Measurements from ENCODE around the gene RABEP2.
"Not testable (repeated sequence)": the region's sequence is repeated elsewhere in the genome, so short reads cannot be mapped to it uniquely, and the experiment has no call there.

RABEP2 gene

DNA sequence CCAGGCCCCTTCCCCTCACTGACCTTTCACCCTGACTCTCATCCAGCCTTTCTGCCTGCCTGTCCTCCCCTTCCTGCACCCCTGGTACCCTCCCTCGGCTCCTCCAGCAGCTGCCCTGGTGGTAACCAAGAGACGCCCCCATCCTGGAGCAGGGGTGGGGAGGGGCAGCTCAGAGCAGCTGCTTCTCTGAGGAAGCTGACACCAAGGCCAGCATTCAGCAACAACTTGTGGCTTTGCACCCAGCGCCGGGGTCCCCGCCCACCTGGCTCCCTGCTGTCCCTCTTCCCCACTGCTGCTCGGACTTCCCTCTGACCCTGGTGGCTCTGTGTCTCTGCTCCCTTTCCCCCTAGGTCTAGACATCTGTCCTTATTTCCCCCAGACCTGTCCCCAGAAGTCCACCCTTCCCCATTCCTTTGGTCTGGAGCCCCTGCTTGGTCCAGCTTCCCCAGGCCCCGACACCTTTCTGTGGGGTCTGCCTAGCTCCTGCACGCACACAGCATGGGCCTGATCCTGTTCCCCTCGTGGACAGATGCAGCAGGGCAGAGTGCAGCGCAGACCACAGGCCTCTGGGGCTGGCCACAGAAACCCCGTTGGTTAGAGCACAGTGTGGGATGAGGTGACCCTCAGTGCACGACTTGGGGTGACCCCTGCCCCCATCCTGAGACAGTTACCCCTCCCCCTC, 47.9 kb downstream of the RABEP2 start:
- no peak for DNase-seq

DNA sequence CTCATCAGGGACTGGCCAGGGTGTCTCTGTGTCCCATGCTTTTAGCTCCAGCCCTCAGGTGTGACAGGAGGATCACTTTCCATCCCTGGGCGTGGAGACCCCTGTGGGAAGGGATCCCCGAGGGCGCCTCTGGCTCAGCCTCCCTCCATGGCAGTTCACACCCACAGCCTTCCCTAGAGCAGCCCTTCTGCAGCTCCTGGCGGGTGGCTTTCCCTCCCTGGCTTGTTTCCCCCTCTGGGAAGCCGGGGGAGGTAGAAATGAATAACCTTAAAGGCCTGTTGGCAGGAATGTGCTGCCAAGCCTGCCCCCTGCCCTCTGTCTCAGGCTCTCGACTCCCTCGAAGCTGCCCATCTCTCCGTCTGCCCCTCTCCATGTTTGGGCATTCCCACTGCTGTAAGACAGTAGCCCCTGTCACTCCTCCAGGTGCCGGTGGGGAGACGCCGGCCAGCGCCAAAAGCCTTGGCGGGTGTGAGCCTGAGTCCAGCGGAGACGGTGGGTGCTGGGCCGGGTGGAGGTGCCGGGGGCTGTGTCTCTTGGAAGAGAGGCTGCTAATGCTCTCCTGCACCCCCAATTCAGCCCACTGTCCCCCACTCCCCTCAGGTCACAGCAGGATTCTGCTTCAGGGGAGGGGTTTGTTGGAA, 48.9 kb downstream of the RABEP2 start:
- DNase-seq, result no peak

DNA sequence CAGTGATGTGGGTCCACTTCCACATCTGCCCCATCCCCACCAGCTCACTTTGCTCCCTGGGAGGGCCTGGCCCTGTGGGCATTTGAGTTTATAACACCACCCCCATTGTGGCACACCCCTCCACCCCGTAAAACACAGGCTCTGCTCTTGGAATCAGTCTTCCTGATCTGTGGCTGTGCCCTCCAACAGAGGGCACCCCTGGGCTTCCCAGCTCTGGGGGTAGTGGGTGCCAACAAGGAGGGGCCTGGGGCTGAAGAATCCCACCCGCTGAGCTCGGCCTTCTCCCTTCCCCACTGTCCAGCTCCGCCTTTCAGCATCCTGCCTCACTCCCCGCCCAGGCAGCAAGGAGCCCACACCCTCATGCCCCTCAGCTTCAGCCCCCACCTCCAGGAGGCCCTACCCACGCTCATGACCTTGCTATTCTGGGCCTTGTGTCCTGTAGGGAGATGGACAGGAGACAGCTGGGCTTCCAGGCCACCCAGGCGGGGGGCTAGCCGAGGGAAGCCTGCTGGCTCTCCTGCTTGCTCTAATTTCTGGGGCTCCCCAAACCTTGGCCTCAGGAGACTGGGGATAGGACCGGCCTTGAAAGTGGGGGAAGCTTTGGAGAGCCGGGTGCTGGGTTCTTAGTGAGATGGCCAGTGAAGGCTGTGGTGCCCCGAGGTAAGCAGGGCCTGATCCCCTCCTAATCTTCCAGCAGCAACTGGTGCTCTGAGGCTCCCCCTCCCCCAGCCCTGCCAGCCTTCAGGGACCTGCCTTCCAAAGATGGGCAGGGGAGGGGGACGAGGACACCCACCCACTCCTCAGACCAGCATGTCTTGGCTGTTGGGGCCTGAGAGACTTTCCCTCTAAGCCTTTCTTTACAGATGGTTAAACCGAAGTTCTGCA, 49.7 kb downstream of the RABEP2 start:
- DNase-seq, result no peak

DNA sequence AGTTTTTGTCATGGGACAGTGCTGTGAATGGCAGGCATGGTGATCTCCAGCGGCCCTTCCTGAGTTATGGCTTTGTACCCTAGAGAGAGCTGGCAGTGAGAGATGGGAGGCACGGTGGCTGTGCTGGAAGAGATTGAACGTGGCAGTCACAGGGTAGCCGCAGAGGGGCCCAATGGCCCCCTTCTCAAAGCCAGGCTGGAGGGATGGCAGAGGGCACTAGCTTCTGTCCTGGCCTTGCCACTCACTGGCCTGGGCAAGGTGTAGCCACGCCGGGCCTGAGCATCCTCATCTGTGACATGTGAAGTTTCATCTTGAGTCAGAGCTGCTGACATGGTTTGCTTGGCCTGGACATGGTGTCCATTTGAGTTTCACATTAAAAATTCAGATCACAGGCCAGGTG, 50.6 kb downstream of the RABEP2 start:
- DNase-seq, result no peak

DNA sequence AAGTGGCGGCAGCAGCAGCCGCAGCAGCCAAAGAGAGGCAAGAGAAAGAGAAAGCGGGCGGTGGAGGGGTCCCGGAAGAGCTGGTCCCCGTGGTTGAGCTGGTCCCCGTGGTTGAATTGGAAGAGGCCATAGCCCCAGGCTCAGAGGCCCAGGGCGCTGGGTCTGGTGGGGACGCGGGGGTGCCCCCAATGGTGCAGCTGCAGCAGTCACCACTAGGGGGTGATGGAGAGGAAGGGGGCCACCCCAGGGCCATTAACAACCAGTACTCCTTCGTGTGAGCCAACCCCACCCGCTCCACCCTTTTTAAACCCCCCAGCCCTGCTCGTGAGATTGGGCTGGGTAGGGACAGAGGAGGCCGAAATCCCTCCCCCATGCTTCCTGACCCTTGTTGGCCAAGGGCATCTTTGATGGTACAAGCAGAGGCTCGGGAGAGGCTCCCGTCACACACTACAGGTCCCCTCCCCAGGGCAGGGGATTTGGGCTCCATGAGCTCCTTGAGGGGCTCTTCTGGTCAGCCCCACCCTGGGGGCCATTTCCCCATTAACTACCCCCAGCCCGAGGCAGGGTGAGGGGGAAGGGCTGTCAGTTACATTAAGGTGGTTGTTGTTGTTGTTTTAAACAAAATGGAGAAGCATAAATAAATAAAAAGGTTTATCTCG, 51.4 kb downstream of the RABEP2 start:
- DNase-seq, result no peak

- no peak for DNase-seq
These were observed 52.1 kb downstream of the RABEP2 start for GRCh38 chr16:28872952-28873351.

DNA sequence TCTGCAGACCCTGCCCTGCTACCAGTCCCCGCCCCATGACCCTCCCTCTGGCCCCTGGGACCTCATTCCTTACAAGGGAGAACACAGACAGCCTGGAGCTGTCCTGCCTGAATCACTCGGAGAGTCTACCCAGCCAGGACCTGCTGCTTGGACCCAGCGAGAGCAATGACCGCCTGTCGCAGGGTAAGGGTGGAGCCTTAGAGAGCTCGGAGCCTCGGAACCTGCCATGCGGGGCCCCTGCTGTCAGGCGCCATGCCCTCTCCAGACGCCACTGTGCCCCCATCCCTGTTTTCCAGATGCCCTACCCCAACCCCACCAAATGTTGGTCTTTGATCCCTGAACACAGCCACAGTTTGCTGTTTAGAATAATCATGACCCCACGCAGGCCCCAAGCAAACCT, 55.8 kb downstream of the RABEP2 start:
- DNase-seq, result no peak

DNA sequence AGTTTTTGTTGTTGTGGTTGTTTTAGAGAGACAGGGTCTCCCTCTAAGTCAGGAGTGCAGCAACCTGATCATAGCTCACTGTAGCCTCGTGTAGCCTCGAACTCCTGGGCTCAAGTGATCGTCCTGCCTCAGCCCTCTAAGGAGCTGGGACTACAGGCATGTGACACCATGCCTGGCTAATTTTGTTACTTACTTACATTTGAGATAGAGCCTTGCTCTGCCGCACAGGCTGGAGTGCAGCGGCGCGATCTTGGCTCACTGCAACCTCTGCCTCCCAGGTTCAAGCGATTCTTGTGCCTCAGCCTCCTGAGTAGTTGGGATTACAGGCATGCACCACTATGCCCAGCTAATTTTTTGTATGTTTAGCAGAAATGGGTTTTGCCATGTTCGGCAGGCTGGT, 57.4 kb downstream of the RABEP2 start:
- not testable (repeated sequence) for DNase-seq

DNA sequence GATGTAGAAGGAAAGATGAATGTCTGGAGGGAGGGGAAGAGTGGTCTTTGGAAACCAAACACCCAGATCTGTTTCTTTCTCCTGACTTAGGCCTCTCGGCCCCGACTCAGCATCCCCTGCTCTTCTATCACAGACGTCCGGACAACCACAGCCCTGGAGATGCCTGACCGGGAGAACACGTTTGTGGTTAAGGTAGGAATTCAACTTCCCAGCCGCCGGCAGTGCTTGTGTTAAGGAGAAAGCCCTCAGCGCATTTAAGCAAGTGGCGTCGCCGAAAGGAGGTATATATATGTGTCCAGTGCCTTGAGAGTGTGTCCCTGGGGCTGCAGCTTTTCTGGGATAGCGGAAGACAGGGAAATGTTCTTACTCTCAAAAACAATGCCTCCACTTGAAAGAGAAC, 57.8 kb downstream of the RABEP2 start:
- no peak for DNase-seq

GRCh38 chr16:28866454-28866804, 58.6 kb downstream of the RABEP2 start:
- DNase-seq, result no peak

- DNase-seq, result no peak
These were observed 59.1 kb downstream of the RABEP2 start for GRCh38 chr16:28865722-28866453.

- DNase-seq, result no peak
These were observed 59.9 kb downstream of the RABEP2 start for GRCh38 chr16:28865001-28865688.

DNA sequence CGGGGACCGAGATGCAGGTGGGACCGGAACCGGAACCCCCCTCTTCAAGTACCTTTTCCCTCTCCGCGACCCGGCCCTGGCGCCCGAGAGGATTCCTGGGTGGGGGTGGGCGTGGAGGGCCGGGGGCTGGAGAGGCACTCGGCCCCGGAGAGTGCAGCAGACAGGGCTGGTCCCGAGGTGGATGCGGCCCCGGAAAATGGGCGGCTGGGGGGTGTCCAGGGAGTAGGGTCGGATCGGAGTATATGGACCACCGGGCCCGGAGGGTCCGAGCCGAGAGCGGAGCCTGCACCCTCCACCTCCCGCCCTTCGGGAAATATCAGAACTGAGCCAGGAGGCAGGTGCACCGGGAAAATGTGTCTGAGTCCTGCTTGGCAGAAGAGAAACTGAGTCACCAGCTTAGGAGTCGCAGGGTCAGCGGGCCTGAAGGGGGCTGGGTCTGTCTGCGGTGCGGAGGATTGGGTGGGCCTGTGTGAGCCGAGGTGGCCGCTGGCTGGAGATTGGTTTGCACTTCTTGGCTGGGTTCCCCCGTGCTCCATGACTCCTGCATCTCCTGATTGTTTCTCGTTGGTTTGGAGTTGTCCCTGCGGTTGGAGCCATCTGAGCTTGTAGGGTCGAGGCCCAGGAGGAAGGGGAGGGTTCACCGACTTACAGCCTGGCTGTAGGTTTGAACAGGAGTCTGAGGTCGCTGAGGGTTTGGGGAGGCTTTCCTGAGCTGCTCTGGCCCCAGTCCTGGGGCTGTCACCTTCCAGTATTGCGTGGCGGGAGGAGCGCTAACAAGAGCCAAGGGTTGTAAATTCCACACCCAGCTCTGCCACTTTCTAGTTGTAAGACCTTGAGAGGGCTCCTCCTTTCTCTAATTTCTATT, 60.9 kb downstream of the RABEP2 start:
- DNase-seq, result no peak

- DNase-seq, result no peak
These were observed 65.7 kb downstream of the RABEP2 start for GRCh38 chr16:28859326-28859725.

DNA sequence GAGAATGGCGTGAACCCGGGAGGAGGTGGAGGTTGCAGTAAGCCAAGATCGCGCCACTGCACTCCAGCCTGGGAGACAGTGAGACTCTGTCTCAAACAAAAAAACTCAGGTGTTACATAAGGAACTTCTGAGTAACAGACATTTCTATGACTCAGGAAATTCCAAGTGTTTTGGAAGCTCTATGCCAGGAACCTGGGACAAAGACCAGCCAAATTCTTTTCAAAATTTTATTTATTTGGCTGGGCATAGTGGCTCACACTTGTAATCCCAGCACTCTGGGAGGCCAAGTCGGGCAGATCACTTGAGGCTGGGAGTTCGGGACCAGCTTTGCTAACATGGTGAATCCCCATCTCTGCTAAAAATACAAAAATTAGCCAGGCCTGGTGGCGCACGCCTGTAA, 66.6 kb downstream of the RABEP2 start:
- no peak for DNase-seq
